Keratinocyte (primary cell): Measurements from ENCODE around the gene IL21R. TPM values are rescaled to one million over a fixed set of nuclear protein-coding genes. Genes with fewer than 3 reads are reported as not detected.

Experiments used
- DNase-seq: peaks from one replicate; pipeline ENCODE4 v3.0.0-alpha.2; 2011; ENCODE audit warnings: low read depth, missing footprints, low spot score
- FAIRE-seq: peaks from 2 replicates; lab custom pipeline; 2011; peaks lifted over from hg19 to GRCh38; lab: Jason Lieb, UNC
- H2AFZ ChIP-seq: 2 replicates; pipeline ENCODE4 v1.6.0; 2012; ENCODE audit warnings: low read length, control low read depth, inconsistent platforms; ENCODE audit not compliant: control insufficient read depth
- H3K27ac ChIP-seq: 2 replicates; pipeline ENCODE4 v1.5.1; 2011; ENCODE audit warnings: low read length; ENCODE audit not compliant: control insufficient read depth, insufficient read depth
- H3K27me3 ChIP-seq: 3 replicates; pipeline ENCODE4 v1.6.0; 2011; ENCODE audit warnings: low read length; ENCODE audit not compliant: control insufficient read depth, insufficient read depth; ENCODE audit errors: extremely low read depth
- H3K36me3 ChIP-seq, 2 experiments: 2 replicates in 1 of 2; 3 replicates in 1 of 2; pipeline ENCODE4 v1.5.1; 2011; ENCODE audit warnings: low read length in 2 of 2, mild to moderate bottlenecking in 1 of 2; ENCODE audit not compliant: control insufficient read depth in 2 of 2, insufficient read depth in 2 of 2; ENCODE audit errors: extremely low read depth in 1 of 2
- H3K4me1 ChIP-seq: 3 replicates; pipeline ENCODE4 v1.5.1; 2011; ENCODE audit warnings: low read length; ENCODE audit not compliant: control insufficient read depth, insufficient read depth; ENCODE audit errors: extremely low read depth
- H3K4me2 ChIP-seq: 3 replicates; pipeline ENCODE4 v1.6.0; 2011; ENCODE audit warnings: low read depth, low read length; ENCODE audit not compliant: control insufficient read depth, insufficient read depth; ENCODE audit errors: extremely low read depth
- H3K4me3 ChIP-seq, 3 experiments: fragments of 200-600 bp in 1 of 3; sonication (generic) in 1 of 3; 2 replicates in 2 of 3; 3 replicates in 1 of 3; pipeline ENCODE4 v1.5.1; 2011 to 2016; ENCODE audit warnings: low read length in 3 of 3, mild to moderate bottlenecking in 3 of 3, control low read depth in 2 of 3, inconsistent platforms in 1 of 3, low read depth in 1 of 3, mixed read lengths in 1 of 3, mixed run types in 1 of 3, moderate library complexity in 1 of 3; ENCODE audit not compliant: control insufficient read depth in 2 of 3, insufficient read depth in 2 of 3; ENCODE audit errors: extremely low read depth in 1 of 3
- H3K79me2 ChIP-seq: 2 replicates; pipeline ENCODE4 v1.6.0; 2012; ENCODE audit warnings: low read length; ENCODE audit not compliant: control insufficient read depth, insufficient read depth
- H3K9ac ChIP-seq: 3 replicates; pipeline ENCODE4 v1.6.0; 2011; ENCODE audit warnings: low read length; ENCODE audit not compliant: control insufficient read depth, insufficient read depth; ENCODE audit errors: extremely low read depth
- H3K9me1 ChIP-seq: 3 replicates; pipeline ENCODE4 v1.6.0; 2011; ENCODE audit warnings: low read length; ENCODE audit not compliant: control insufficient read depth, insufficient read depth; ENCODE audit errors: extremely low read depth
- H3K9me3 ChIP-seq: 2 replicates; pipeline ENCODE4 v1.5.1; 2012; ENCODE audit warnings: low read depth, low read length; ENCODE audit not compliant: control insufficient read depth
- H4K20me1 ChIP-seq: 3 replicates; pipeline ENCODE4 v1.6.0; 2011; ENCODE audit warnings: low read length; ENCODE audit not compliant: control insufficient read depth, insufficient read depth; ENCODE audit errors: extremely low read depth
- CTCF ChIP-seq, 3 experiments: IDR thresholded peaks in 1 of 3; conservative IDR thresholded peaks in 1 of 3; optimal IDR thresholded peaks in 1 of 3; 2 replicates in 2 of 3; 3 replicates in 1 of 3; pipeline versions ENCODE3 to v1.5.1; 2011; ENCODE audit warnings: low read length in 3 of 3, mild to moderate bottlenecking in 3 of 3, moderate library complexity in 2 of 3, control low read depth in 1 of 3, inconsistent platforms in 1 of 3; ENCODE audit not compliant: insufficient read depth in 2 of 3; ENCODE audit errors: extremely low read depth in 1 of 3
- EZH2 ChIP-seq: IDR thresholded peaks from one replicate; pipeline ENCODE4 v1.6.1; 2012; ENCODE audit warnings: inconsistent platforms, mild to moderate bottlenecking, low read length, moderate library complexity
- dilution Hi-C: fragments of 300-500 bp; cut with MboI; formaldehyde crosslinking; loops from one replicate; pipeline ENCODE4 v1.7.0; 2020; ENCODE audit warnings: low sequenced_read_pairs; ENCODE audit not compliant: extremely low pct_ligation_motif_present
- polyA plus RNA-seq, 5 experiments: library from polyadenylated mRNA; depleted of rRNA in 3 of 5; stranded (reverse) in 3 of 5; stranded (forward) in 1 of 5; unstranded in 1 of 5; fragments of >200 nt; gene quantifications; 1 replicate in 1 of 5; 2 replicates in 3 of 5; 3 replicates in 1 of 5; pipeline versions ENCODE4 v1.2.1 to v1.2.3, GENCODE V29; 2011 to 2012; ENCODE audit warnings: missing spikeins in 2 of 5, low read depth in 1 of 5, low replicate concordance in 1 of 5

Gene IL21R
- polyA plus RNA-seq, 1 donor (not counting 4 experiments of a cell fraction or from before 2014, with no cell fraction given), result 0.12 TPM

- Histone ChIP-seq H4K20me1 (no peaks in the 10 kb centered on the region), H3K79me2 (no peaks in the 10 kb centered on the region), H3K9me1 (no peaks in the 10 kb centered on the region), H3K27ac (no peak overlapping the region), H3K4me2 (no peak overlapping the region), H3K27me3 (no peaks in the 10 kb centered on the region), H3K4me3 (no peak overlapping the region), H2AFZ (no peak overlapping the region), H3K4me1 (peaks cover 16% of the 10 kb centered on the region), H3K36me3 (no peaks in the 10 kb centered on the region), H3K9ac (no peak overlapping the region), H3K9me3 (peaks cover 3% of the 10 kb centered on the region)
- TF ChIP-seq CTCF (optimal IDR thresholded peaks at IDR 0.05 in 1 of 3, IDR thresholded peaks at IDR 0.05 in 1 of 3, conservative IDR thresholded peaks at IDR 0.05 in 1 of 3; ENCODE audit: extremely low read depth in 1 of 3, insufficient read depth in 2 of 3, low read length in 3 of 3) (no peak), EZH2 (no peak)
- dilution Hi-C loops, result no loop called here
- DNase-seq (no peak), FAIRE-seq (no peak)
Observed at GRCh38 chr16:27427538-27427937, 25.6 kb downstream of the IL21R start.

GRCh38 chr16:27428026-27428785, 26.2 kb downstream of the IL21R start:
- Histone ChIP-seq H3K9me1 (no peaks in the 10 kb centered on the region), H3K9ac (no peak overlapping the region), H2AFZ (no peak overlapping the region), H3K9me3 (peaks cover 3% of the 10 kb centered on the region), H4K20me1 (no peaks in the 10 kb centered on the region), H3K27me3 (no peaks in the 10 kb centered on the region), H3K79me2 (no peaks in the 10 kb centered on the region), H3K4me2 (no peak overlapping the region), H3K27ac (no peak overlapping the region), H3K4me1 (peaks cover 23% of the 10 kb centered on the region), H3K36me3 (no peaks in the 10 kb centered on the region), H3K4me3 (no peak overlapping the region)
- dilution Hi-C loops, result no loop called here
- DNase-seq, result no peak
- peak; percentile 14 to 62 (median 58) for TF ChIP-seq CTCF (optimal IDR thresholded peaks at IDR 0.05 in 1 of 3, IDR thresholded peaks at IDR 0.05 in 1 of 3, conservative IDR thresholded peaks at IDR 0.05 in 1 of 3; ENCODE audit: extremely low read depth in 1 of 3, insufficient read depth in 2 of 3, low read length in 3 of 3)
- no peak for TF ChIP-seq EZH2
- FAIRE-seq, result no peak
